ENCODE measurements around the gene TREX2. TPM values are rescaled to one million over a fixed set of nuclear protein-coding genes. Genes with fewer than 3 reads are reported as not detected.
"Not testable (repeated sequence)": the region's sequence is repeated elsewhere in the genome, so short reads cannot be mapped to it uniquely, and the experiment has no call there.

The TREX2 gene
- total RNA-seq, 2 experiments from 2014 or later: 3.7 to 6.7 TPM

- Histone ChIP-seq H4K20me1 (ENCODE audit: insufficient read depth, low read length) (no peaks in the 10 kb centered on the region), H3K4me1 (ENCODE audit: insufficient read depth, low read length, poor library complexity, severe bottlenecking) (no peaks in the 10 kb centered on the region), H3K4me2 (ENCODE audit: low read length) (no peak overlapping the region), H3K9me2 (ENCODE audit: insufficient read depth, low read length) (no peaks in the 10 kb centered on the region), H2AFZ (ENCODE audit: low read length) (no peak overlapping the region), H3K27ac (ENCODE audit: low read depth, low read length, poor library complexity, severe bottlenecking) (no peak overlapping the region), H3K4me3 (ENCODE audit: low read depth, low read length, poor library complexity, severe bottlenecking) (no peak overlapping the region), H3K9me3 (ENCODE audit: low read length) (no peaks in the 10 kb centered on the region), H3K79me2 (ENCODE audit: insufficient read depth, low read depth, low read length) (no peaks in the 10 kb centered on the region), H3K36me3 (ENCODE audit: insufficient read depth, low read length) (no peaks in the 10 kb centered on the region)
- ChIA-PET CTCF (ENCODE audit: unreplicated experiment) (no interaction called here), POLR2A (no interaction called here)
- intact Hi-C loops (cut with micrococcal nuclease; ENCODE audit: unreplicated experiment): no loop called here
- TF ChIP-seq CTCF (conservative IDR thresholded peaks at IDR 0.05; ENCODE audit: low read length) (no peak), EZH2phosphoT487 (IDR thresholded peaks at IDR 0.05; ENCODE audit: borderline replicate concordance, low read depth, low read length) (no peak)
- no peak for DNase-seq (ENCODE audit: low spot score)
- BruUV-seq (replicated peaks): no TSS peak
These were observed 40.4 kb downstream of the TREX2 start for GRCh38 chrX:153405426-153405825.

- DNase-seq (ENCODE audit: low spot score); H3K36me3 ChIP-seq (ENCODE audit: insufficient read depth, low read length); BruUV-seq (replicated peaks); H3K4me2 ChIP-seq (ENCODE audit: low read length); POLR2A ChIA-PET; H4K20me1 ChIP-seq (ENCODE audit: insufficient read depth, low read length); CTCF ChIA-PET (ENCODE audit: unreplicated experiment); H2AFZ ChIP-seq (ENCODE audit: low read length); H3K27ac ChIP-seq (ENCODE audit: low read depth, low read length, poor library complexity, severe bottlenecking); intact Hi-C loops (cut with micrococcal nuclease; ENCODE audit: unreplicated experiment); H3K9me2 ChIP-seq (ENCODE audit: insufficient read depth, low read length); H3K79me2 ChIP-seq (ENCODE audit: insufficient read depth, low read depth, low read length); H3K9me3 ChIP-seq (ENCODE audit: low read length); H3K4me3 ChIP-seq (ENCODE audit: low read depth, low read length, poor library complexity, severe bottlenecking); H3K4me1 ChIP-seq (ENCODE audit: insufficient read depth, low read length, poor library complexity, severe bottlenecking): not testable (repeated sequence)
These were observed 41.5 kb downstream of the TREX2 start for GRCh38 chrX:153404333-153404732.

GRCh38 chrX:153401133-153401764, 44.6 kb downstream of the TREX2 start, which contains the start of gene PNMA6E:
TSS of gene PNMA6E (minus strand) at chrX:153401350. CDS start at chrX:153398849, 2,501 bp downstream.
- Histone ChIP-seq H3K9me3 (ENCODE audit: low read length) (no peaks in the 10 kb centered on the region), H3K27ac (ENCODE audit: low read depth, low read length, poor library complexity, severe bottlenecking) (no peak within 1 kb of the TSS), H3K4me1 (ENCODE audit: insufficient read depth, low read length, poor library complexity, severe bottlenecking) (no peaks in the 10 kb centered on the region), H3K4me3 (ENCODE audit: low read depth, low read length, poor library complexity, severe bottlenecking) (no peak within 1 kb of the TSS), H2AFZ (ENCODE audit: low read length) (no peak within 1 kb of the TSS), H3K36me3 (ENCODE audit: insufficient read depth, low read length) (no peaks in the 10 kb centered on the region), H3K79me2 (ENCODE audit: insufficient read depth, low read depth, low read length) (no peaks in the 10 kb centered on the region), H4K20me1 (ENCODE audit: insufficient read depth, low read length) (no peaks in the 10 kb centered on the region), H3K9me2 (ENCODE audit: insufficient read depth, low read length) (no peaks in the 10 kb centered on the region), H3K4me2 (ENCODE audit: low read length) (no peak within 1 kb of the TSS)
- no peak for TF ChIP-seq EZH2phosphoT487 (IDR thresholded peaks at IDR 0.05; ENCODE audit: borderline replicate concordance, low read depth, low read length)
- no peak for TF ChIP-seq CTCF (conservative IDR thresholded peaks at IDR 0.05; ENCODE audit: low read length)
- CTCF ChIA-PET (ENCODE audit: unreplicated experiment): no interaction called here
- POLR2A ChIA-PET: no interaction called here
- intact Hi-C loops (cut with micrococcal nuclease; ENCODE audit: unreplicated experiment): no loop called here
- BruUV-seq (replicated peaks): no TSS peak
- no peak for DNase-seq (ENCODE audit: low spot score)

Data from OCI-LY7 (cell line).